SKM-1 treated with dmso at 0.1 percent for 144 hours (cell line): ENCODE results near the gene CEP135.
A peak's percentile ranks its signal among the peaks of the same experiment; 100 is the strongest.
"Not testable (repeated sequence)": the region's sequence is repeated elsewhere in the genome, so short reads cannot be mapped to it uniquely, and the experiment has no call there.

Experiments used
- DNase-seq: peaks from one replicate; lab custom pipeline; 2025; ENCODE audit not compliant: unreplicated experiment; lab: John Stamatoyannopoulos, UW

CEP135 gene

DNA sequence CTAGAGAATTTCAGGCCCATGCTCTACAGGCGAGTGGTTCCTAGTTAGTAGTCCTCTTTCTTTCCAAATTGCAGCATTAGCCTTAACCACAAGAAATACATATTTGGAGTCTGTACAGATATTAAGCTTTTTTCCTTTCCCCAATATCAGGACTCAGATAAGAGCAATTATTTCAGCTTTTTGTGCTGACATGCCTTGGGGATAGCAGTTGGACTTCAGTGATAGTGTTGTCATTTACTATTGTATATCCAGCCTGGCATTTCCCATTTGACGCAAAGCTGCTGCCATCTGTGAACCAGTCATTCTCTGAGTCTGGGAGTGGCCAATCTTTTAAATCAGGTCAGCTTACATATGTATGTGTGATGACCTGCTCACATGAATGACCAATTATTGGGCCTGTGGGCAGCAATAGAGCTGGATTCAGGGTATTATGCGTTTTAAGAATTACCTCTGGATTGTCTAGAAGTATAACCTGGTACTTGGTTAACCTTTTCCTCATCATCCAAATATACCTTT, 6.8 kb upstream of the CEP135 start:
- DNase-seq = no peak

GRCh38 chr4:55947254-55947882, 1.4 kb upstream of the CEP135 start:
- DNase-seq = peak; percentile 80

GRCh38 chr4:55947912-55948725, 626 bp upstream of the CEP135 start:
- peak; percentile 15 for DNase-seq

DNA sequence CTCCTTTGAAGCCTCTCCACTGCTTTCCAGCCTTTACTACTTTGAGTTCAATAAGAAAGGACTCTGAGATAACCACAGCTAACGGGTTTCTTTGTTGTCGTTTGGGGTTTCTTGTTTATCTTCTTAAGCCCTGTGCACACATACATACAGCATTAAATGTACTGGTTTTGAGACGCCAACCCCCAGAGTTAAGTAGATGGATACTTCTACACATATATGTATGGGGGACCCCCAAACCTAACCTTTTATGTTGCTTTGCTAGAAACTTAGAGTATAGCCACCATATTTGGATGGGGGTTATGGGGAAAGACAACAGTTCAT, 697 bp downstream of the CEP135 start:
- DNase-seq = no peak

GRCh38 chr4:55951191-55951922, 2.6 kb downstream of the CEP135 start:
- no peak for DNase-seq

DNA sequence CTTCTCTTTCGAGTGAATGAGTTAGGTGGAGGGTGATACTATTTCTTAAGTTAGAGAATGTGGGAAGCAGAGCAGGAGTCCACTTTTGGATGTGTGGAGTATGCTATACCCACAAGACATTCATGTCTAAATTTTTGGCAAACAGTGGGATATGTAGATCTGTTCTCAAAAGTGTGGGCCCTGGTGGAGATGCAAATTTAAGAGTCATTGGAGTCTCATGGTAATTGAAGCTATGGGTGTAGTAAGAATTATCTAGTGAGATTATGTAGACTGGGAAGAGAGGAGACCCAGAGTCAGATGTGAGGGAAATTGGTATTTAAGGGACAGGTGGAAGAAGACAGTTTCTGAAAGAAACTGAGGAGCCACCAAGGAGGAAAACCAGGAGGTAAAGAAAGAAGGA, 7.0 kb downstream of the CEP135 start:
- no peak for DNase-seq

- no peak for DNase-seq
Measured at GRCh38 chr4:55959655-55960054, 10.9 kb downstream of the CEP135 start.

DNA sequence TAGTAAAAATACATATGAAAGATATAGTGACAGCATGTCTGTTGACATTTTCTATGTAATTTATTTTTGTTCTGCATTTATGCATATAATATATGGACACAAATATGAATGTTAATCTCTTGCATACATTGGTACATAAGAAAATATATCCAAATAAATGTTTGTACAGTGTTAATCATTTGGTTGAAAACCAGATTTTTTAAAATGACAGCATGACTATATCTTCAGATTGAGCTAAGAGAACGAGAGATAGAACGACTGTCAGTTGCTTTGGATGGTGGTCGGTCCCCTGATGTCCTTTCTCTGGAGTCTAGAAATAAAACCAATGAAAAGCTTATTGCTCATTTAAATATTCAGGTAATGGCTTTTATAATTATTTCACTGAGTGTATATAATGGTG, 15.3 kb downstream of the CEP135 start:
- no peak for DNase-seq

DNA sequence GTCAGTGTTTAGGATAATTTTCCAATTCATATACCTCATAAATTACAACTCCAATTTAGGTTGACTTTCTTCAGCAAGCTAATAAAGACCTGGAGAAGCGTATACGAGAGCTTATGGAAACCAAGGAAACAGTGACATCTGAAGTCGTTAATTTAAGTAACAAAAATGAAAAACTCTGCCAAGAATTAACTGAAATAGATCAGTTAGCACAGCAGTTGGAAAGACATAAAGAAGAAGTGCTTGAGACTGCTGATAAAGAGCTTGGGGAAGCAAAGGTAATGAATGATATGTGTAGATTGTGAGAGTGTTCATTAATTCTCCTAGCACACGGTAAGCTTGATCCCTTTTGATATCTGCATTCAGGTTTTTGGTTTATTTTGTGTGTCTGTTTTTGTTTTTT, 16.8 kb downstream of the CEP135 start:
- no peak for DNase-seq

DNA sequence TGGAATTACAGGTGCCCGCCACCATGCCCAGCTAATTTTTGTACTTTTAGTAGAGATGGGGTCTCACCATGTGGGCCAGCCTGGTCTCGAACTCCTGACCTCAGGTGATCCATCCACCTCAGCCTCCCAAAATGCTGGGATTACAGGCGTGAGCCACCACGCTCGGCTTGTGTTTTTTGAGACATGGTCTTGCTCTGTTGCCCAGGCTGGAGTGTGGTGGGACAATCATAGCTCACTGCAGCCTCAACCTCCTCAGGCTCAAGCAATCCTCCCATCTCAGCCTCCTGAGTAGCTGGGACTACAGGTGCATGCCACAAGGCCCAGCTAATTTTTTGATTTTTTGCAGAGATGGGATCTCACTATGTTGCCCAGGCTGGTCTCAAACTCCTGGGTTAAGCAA, 17.6 kb downstream of the CEP135 start:
- DNase-seq = not testable (repeated sequence)

DNA sequence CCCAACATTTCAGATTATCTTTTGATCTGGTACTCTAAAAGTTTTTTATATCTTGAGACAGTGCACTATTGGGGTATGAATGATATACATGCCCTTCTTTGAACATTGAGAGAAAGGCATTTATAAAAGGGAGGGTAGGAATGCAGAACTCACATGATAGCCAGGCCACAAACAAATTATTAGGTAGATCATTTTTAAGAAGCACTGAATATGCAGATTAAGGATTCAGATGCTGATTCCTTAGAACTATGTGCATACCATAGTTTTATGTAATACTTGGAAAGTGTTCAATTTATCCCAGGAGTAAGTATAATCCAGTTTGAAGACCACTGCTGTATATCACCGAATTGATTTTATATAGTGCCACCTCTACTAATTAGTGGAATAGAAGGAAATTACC, 18.6 kb downstream of the CEP135 start:
- DNase-seq = no peak

DNA sequence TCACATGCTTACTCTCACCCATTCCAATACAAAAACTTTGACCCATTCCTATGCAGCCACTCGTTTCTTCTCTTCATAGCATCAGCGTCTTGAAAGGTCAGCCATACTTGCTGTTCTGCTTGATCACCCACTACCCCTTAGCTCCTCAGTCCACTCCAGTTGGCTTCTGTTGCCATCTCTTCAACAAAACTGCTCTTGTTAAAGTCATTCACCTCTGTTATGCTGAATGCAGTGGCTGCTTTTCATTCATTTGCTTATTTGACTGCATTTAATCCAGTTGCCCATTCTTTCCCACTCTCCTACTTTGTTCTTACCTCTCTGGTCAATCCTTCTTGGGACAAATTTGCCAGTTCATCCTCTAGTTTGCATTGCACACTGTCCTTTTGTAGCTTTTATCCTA, 24.9 kb downstream of the CEP135 start:
- no peak for DNase-seq

DNA sequence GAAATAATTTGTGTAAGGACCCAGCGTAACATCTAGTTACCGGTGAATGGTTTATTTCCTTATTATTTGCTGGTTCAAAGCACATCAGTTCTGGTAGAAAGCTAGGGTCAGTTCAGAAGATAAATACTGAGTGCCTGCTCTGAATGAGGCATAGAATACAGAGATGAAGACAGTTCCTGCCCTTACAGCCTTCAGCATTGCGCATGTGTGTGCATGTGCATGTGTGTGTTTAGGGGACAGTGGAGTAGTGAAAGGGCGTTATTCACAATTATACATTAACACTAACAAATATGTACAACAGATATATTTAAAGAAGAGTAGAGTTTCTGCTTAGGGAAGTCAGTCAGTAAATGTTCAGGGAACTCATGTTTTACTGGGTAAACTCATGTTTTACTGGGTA, 29.1 kb downstream of the CEP135 start:
- no peak for DNase-seq

- no peak for DNase-seq
Measured at GRCh38 chr4:55979562-55979961, 30.8 kb downstream of the CEP135 start.

DNA sequence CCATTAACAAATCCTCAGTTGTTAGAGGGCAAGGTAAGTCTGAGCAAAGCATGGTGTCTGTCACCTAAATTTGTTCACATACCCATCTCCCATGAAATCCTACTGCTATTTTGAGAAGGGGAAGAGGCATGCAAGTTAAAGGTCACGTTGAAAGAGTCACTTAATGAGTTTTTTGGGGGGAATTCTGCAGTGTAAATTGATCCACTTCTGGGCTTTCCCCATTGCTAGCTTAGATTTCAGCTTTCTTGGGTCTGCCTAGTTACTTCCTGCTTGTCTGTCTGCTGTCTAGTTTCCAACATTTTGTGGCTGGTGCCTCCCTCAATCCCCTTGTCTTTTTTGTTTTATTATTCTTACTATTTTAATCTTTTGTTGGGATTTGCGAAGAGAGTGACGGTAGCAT, 32.0 kb downstream of the CEP135 start:
- DNase-seq = no peak

GRCh38 chr4:55982976-55983375, 34.2 kb downstream of the CEP135 start:
- DNase-seq = no peak

GRCh38 chr4:55989766-55990165, 41.0 kb downstream of the CEP135 start:
- DNase-seq = no peak

DNA sequence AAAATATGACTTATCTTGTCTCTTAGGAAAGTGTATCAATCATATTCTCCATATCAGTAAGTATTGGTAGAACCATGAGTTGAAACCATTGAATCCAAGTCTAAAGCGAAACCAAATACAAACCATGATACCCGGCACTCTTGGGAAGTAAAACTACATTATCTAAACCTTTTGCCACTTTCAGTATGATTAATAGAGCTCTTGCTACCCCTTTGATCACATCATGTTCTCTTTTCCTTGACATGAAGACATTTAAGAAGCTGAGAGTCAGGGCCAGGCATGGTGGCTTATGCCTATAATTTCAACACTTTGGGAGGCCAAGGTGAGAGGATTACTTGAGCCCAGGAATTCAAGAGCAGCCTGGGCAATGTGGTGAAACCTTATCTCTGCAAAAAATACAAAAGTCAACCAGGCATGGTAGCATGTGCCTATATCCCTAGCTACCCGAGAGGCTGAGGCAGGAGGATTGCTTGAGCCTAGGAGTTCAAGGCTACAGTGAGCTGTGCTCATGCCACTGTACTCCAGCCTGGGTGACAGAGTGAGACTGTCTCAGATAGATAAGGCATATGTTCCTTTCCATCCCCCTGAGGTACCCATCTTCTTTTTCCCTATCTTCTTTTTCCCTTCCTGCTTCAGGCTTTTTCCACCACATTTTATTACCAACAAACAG, 45.4 kb downstream of the CEP135 start:
- no peak for DNase-seq

DNA sequence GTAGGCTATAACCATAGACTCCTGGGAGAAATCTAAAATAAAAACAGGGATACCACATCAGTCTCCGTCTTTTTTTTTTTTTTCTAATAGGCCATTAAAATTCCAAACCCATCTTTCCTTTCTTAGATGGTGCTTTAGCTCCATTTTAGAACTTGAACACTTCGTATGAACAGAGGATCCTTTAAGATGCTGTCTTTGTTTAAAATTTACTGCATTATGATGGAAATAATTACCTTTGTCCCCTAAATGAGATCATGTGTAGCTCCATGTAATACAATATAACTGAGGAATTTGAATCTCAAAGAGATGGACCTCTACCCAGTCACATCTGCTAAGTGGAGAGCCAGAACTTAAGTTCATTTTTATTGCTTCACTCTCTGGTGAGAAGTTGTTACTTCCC, 47.9 kb downstream of the CEP135 start:
- DNase-seq = no peak

GRCh38 chr4:56003606-56004005, 54.9 kb downstream of the CEP135 start:
- DNase-seq = no peak

- no peak for DNase-seq
Measured at GRCh38 chr4:56004235-56004634, 55.5 kb downstream of the CEP135 start.
